Measurements from ENCODE around the gene ZCRB1.

- TF ChIP-seq, protein P1, sequence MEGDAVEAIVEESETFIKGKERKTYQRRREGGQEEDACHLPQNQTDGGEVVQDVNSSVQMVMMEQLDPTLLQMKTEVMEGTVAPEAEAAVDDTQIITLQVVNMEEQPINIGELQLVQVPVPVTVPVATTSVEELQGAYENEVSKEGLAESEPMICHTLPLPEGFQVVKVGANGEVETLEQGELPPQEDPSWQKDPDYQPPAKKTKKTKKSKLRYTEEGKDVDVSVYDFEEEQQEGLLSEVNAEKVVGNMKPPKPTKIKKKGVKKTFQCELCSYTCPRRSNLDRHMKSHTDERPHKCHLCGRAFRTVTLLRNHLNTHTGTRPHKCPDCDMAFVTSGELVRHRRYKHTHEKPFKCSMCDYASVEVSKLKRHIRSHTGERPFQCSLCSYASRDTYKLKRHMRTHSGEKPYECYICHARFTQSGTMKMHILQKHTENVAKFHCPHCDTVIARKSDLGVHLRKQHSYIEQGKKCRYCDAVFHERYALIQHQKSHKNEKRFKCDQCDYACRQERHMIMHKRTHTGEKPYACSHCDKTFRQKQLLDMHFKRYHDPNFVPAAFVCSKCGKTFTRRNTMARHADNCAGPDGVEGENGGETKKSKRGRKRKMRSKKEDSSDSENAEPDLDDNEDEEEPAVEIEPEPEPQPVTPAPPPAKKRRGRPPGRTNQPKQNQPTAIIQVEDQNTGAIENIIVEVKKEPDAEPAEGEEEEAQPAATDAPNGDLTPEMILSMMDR (IDR thresholded peaks at IDR 0.05), result no peak
- TF ChIP-seq POLR2AphosphoS5 (IDR thresholded peaks at IDR 0.05) (no peak), EP300 (IDR thresholded peaks at IDR 0.05; ENCODE audit: low read depth) (no peak)
These were observed 2.0 kb downstream of the ZCRB1 start for GRCh38 chr12:42323856-42324255.
